ENCODE data around the gene SLC52A3. TPM values are rescaled to one million over a fixed set of nuclear protein-coding genes. Genes with fewer than 3 reads are reported as not detected.

Gene SLC52A3
- total RNA-seq, 4 donors from 2014 or later: 0.33 to 0.66 (median 0.45) TPM

DNA sequence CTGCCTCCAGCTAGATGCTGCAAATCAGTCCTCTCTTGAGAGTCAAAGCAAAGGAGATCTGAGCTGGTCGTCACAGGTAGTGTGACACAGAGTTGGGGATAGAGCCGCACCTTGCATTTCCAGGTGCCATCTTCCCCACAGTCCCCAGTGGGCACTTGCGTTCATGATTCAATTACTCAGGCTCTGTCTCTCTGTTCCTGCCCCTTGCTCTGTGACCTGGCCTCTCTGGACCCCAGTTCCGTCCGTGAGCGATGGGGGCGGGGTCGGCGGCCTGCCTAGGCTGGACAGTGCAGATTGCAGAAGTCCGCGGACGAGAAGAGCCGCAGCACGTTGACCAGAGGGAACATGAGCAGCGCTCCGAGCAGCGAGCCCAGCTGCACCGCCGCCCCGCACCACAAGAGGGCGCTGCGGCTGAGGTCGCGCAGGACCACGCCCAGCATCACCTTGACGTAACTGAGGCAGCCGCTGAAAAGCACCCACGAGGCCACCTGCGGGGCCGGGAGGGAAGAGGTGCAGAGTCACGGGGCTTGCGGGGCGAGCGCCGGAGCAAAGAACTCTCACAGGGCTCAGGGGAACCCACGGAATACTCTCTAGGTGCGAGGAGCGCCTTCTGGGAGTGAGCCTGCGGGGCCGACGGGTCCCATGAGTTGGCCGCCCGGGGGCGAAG is 7.4 kb downstream of the SLC52A3 start:
- TF ChIP-seq, protein P1, sequence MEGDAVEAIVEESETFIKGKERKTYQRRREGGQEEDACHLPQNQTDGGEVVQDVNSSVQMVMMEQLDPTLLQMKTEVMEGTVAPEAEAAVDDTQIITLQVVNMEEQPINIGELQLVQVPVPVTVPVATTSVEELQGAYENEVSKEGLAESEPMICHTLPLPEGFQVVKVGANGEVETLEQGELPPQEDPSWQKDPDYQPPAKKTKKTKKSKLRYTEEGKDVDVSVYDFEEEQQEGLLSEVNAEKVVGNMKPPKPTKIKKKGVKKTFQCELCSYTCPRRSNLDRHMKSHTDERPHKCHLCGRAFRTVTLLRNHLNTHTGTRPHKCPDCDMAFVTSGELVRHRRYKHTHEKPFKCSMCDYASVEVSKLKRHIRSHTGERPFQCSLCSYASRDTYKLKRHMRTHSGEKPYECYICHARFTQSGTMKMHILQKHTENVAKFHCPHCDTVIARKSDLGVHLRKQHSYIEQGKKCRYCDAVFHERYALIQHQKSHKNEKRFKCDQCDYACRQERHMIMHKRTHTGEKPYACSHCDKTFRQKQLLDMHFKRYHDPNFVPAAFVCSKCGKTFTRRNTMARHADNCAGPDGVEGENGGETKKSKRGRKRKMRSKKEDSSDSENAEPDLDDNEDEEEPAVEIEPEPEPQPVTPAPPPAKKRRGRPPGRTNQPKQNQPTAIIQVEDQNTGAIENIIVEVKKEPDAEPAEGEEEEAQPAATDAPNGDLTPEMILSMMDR (IDR thresholded peaks at IDR 0.05; ENCODE audit: low read depth): no peak

DNA sequence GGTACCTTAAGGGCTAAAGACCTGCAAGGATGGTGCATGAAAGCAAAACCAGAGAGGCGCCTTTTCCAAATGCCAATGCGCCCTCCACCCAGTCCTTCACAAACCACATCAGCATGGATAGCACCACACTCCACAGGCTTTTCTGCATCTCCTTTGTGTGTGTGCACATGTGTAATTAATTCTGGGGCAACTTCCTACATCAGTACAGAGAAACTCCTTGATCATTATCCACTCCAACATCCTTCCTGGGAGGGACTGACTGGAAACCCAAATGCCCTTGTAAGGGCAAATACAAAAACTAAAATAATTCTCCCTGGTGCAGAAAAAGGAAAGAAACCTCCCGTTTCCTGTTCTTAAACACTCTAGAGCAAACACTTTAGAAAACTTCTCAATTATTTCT is 10.8 kb downstream of the SLC52A3 start:
- TF ChIP-seq, protein P1 (IDR thresholded peaks at IDR 0.05; ENCODE audit: low read depth): no peak

DNA sequence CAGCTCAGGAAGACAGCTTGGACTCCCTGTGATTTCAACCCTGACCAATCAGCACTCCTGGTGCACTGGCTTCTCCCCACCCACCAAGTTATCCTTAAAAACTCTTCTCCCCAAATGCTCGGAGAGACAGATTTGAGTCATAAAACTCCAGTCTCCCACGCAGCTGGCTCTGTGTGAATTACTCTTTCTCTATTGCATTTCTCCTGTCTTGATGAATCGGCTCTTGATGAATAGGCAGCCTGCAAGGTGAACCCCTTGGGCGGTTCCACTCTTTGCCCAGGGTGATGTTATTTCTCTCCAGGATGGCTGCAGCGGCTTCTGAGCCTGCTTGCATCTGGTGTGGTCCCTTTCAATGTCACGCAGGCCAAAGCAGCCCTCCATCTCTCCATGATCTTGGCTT is 12.4 kb downstream of the SLC52A3 start:
- TF ChIP-seq, protein P1 (IDR thresholded peaks at IDR 0.05; ENCODE audit: low read depth): no peak

DNA sequence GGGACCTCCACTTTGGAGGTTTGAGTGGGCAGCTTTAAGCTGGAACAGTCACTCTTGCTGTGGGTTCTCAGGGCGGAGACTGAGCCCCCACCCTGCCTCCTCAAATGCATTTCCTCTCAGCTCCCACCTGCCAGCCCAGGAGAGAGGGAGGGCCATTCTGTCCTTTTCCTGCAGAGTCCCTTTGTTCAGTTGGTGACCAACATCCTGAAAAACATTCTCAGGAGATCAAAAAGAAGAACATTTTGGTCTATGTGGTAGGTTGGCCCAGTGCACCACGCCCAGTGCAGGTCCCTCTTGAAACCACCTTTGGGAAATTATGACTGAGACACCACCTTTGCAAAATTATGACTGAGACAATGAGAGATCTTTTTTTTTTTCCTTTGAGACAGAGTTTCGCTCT is 13.4 kb downstream of the SLC52A3 start:
- TF ChIP-seq, protein P1 (IDR thresholded peaks at IDR 0.05; ENCODE audit: low read depth): no peak

DNA sequence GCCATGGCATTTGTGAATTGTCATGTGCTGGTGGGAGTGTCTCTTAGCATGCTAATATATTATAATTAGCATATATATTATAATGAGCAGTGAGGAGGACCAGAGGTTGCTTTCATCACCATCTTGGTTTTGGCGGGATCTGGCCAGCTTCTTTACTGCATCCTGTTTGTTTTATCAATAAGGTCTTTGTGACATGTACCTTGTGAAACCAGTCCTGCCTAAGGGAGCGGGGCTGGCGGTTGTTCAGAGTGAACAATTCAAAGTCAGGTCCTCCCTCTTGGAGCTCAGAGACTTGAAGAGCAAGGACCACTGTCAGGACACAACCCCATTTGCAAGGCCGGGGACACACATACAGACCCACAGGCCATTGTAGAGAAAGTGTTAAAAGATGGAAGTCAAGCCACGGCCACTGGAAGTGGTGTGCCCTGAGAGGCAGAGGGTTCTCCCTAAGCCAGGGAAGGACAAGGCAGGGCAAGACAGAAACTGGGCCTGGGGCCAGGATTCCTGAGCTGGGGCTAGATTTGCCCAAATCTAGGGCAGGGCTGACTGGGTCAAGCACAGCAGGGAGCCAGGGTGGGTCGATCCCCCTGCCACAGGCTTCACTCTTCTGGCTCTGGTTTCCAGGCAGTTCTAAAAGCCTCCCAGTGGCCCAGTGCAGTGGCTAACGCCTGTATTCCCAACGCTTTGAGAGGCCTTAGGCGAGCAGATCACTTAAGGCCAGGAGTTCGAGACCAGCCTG is 14.2 kb downstream of the SLC52A3 start:
- TF ChIP-seq, protein P1 (IDR thresholded peaks at IDR 0.05; ENCODE audit: low read depth): no peak

DNA sequence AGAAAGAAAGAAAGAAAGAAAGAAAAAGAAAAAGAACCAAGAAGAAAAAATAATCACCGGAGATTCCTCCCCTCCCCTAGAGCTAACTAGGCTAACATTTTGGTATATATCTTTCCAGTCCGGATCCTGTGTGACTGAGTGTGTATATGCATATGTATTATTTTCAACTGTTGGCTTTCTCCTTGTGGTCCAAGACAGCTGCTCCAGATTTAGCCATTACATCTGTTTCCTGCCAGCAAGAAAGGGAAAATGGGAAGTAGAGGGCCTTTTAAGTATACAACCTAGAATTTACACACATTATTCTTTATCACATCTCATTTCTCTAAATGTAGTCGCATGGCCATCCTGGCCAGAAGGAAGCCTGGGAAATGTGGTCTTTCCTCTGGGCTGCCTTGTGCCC is 15.2 kb downstream of the SLC52A3 start:
- TF ChIP-seq, protein P1 (IDR thresholded peaks at IDR 0.05; ENCODE audit: low read depth): no peak

DNA sequence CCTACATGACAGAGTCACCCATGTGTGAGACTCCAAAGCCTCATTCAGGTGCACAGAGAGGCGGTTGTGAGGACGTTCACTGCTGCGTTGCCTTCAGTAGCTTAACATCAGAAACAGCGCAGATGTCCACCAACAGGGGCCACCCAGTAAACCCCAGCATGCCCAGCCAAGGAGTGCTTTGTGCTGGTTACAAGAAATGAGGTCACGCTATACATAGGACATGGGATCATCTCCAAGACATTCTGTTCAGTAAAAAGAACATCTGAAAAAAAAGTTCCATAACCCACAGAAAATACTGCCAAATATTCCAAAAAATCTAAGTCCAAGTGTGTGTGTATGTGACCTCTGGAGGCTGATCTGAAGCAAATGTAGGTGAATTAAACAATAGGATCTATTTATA is 16.0 kb downstream of the SLC52A3 start:
- TF ChIP-seq, protein P1 (IDR thresholded peaks at IDR 0.05; ENCODE audit: low read depth): no peak
